Kidney (tissue), 14 donors: ENCODE measurements around the gene SERPINB11. TPM values are rescaled to one million over a fixed set of nuclear protein-coding genes. Genes with fewer than 3 reads are reported as not detected.
A peak's percentile ranks its signal among the peaks of the same experiment; 100 is the strongest.

ENCODE experiments used
- DNase-seq, 5 donors: peaks; one replicate each; pipeline ENCODE4 v3.0.0-alpha.2; 2013 to 2020
- FAIRE-seq: peaks from 2 replicates; lab custom pipeline; 2012; peaks lifted over from hg19 to GRCh38; lab: Jason Lieb, UNC
- H3K27ac ChIP-seq, 2 donors: one replicate each; pipeline ENCODE4 v1.7.0; 2013; ENCODE audit warnings: low read depth in 2 of 2, low read length in 2 of 2, inconsistent platforms in 1 of 2
- H3K27me3 ChIP-seq: one replicate; pipeline ENCODE4 v1.7.1; 2013; ENCODE audit warnings: low read length, inconsistent platforms; ENCODE audit not compliant: control insufficient read depth, insufficient read depth
- H3K36me3 ChIP-seq, 3 donors: one replicate each; pipeline versions ENCODE4 v1.7.0 to v1.7.1; 2013; ENCODE audit warnings: low read length in 3 of 3, control low read depth in 1 of 3, inconsistent platforms in 1 of 3; ENCODE audit not compliant: insufficient read depth in 3 of 3, control insufficient read depth in 2 of 3
- H3K4me1 ChIP-seq, 3 donors: one replicate each; pipeline versions ENCODE4 v1.7.0 to v1.7.1; 2013; ENCODE audit warnings: low read length in 3 of 3, inconsistent platforms in 1 of 3, low read depth in 1 of 3; ENCODE audit not compliant: control insufficient read depth in 2 of 3, insufficient read depth in 2 of 3
- H3K4me3 ChIP-seq, 3 donors: one replicate each; pipeline versions ENCODE4 v1.7.0 to v1.8.1; 2013; ENCODE audit warnings: low read length in 3 of 3, control low read depth in 1 of 3, inconsistent platforms in 1 of 3
- H3K9ac ChIP-seq, 3 donors: one replicate each; pipeline versions ENCODE4 v1.7.0 to v1.7.1; 2013; ENCODE audit warnings: low read length in 3 of 3, control low read depth in 1 of 3, inconsistent platforms in 1 of 3
- H3K9me3 ChIP-seq, 3 donors: one replicate each; pipeline versions ENCODE4 v1.7.0 to v1.7.1; 2013; ENCODE audit warnings: low read length in 3 of 3, control low read depth in 1 of 3, inconsistent platforms in 1 of 3; ENCODE audit not compliant: control insufficient read depth in 2 of 3, insufficient read depth in 1 of 3
- CTCF ChIP-seq: IDR thresholded peaks from 3 replicates; pipeline ENCODE4 v1.5.1; 2012; ENCODE audit warnings: mild to moderate bottlenecking, moderate library complexity, borderline replicate concordance; ENCODE audit not compliant: insufficient read depth; ENCODE audit errors: extremely low read depth
- intact Hi-C: fragments of 100-400 bp; cut with DNase I; formaldehyde crosslinking; loops from one replicate; pipeline ENCODE4 v1.11.1; 2022
- polyA plus RNA-seq: library from polyadenylated mRNA; stranded (reverse); fragments of 350-450 nt; fragmentation: Illumina TruSeq; extraction: RNeasy Lipid Tissue Mini Kit (QIAGEN cat#74804); gene quantifications from one replicate; pipeline ENCODE4 v1.2.3, GENCODE V29; 2014; ENCODE audit warnings: low read depth, low replicate concordance; ENCODE audit not compliant: insufficient read depth
- total RNA-seq: library from RNA; stranded (reverse); fragmentation: NEBNext Ultra II Directional; extraction: Animal tissue kit (Norgen Biotek cat#: 25700); gene quantifications from one replicate; pipeline ENCODE4 v1.2.1, GENCODE V29; 2021
- donor health status: control.
- donor health status: control.
- donor health status: control.
- donor health status: control.
- donor health status: control.
- donor health status: DM: yes; HTN: yes; CAD: no.
- donor health status: Normal renal cell carcinoma (clear cell type).

SERPINB11 gene
- total and polyA plus RNA-seq, 2 donors from 2014 or later: not detected

GRCh38 chr18:63681449-63682340, 21.1 kb upstream of the SERPINB11 start:
- Histone ChIP-seq H3K27ac (peak overlapping the region in 1 of 2 donors; percentile 14), H3K4me3 (no peak overlapping the region), H3K4me1 (peaks cover 0 to 7% (median 4%) of the 10 kb centered on the region in 3 donors), H3K9ac (no peak overlapping the region), H3K27me3 (no peaks in the 10 kb centered on the region), H3K9me3 (no peaks in the 10 kb centered on the region), H3K36me3 (no peaks in the 10 kb centered on the region)
- DNase-seq: peak in 3 of 5 donors; percentile 27 to 86 (median 80)
- TF ChIP-seq CTCF: no peak
- intact Hi-C loops: no loop called here
- no peak for FAIRE-seq

DNA sequence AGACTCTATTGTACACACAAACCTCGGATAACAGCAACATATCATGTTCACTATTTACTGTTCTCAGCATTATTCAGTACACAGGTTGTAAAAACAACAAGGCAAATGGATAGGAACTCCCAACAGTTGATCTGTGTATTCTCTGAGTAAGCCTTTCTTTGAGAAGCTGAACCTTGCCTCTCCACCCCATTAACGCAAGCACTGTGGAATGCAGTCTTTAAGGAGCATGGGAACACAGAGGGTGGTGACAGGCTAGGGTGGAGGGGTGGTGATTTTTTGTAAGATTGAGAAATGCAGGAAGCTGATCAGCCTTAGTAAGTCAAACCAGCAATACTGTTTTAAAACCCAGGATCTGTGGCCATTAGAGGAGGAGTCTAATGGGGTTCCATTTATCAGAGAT, 19.6 kb upstream of the SERPINB11 start:
- TF ChIP-seq CTCF: no peak
- no peak overlapping the region for H3K9ac ChIP-seq
- DNase-seq: peak in 3 of 5 donors; percentile 25 to 64 (median 47)

DNA sequence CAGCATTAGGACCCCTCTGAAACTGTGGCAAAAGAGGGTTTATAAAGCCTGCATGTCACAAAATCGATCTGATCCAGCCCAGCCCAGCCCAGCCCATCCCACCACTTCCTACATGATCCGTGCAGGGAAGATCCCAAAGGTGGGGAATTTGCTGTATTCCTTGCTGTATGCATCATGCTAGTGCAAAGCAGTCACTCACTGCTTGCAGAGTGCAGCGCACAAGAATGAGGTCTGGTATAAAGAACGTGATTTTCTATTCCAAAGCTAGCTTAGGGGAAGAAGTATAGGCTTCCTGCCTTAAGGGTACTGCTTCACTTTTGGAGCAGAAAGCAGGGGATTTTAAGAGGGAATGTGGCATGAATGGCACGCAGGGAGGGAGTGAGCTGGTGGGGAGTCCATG, 18.9 kb upstream of the SERPINB11 start:
- no peaks in the 10 kb centered on the region for H3K27me3 ChIP-seq
- no peak for DNase-seq
- no peak overlapping the region for H3K4me3 ChIP-seq
- H3K27ac ChIP-seq: no peak overlapping the region
- FAIRE-seq: no peak
- no peak overlapping the region for H3K9ac ChIP-seq
- no peaks in the 10 kb centered on the region for H3K9me3 ChIP-seq
- no peaks in the 10 kb centered on the region for H3K36me3 ChIP-seq
- intact Hi-C loops: no loop called here
- no peak for TF ChIP-seq CTCF
- peaks cover 0 to 7% (median 4%) of the 10 kb centered on the region in 3 donors for H3K4me1 ChIP-seq

More for the DNA sequence above, 19.6 kb upstream of the SERPINB11 start:
- FAIRE-seq: no peak
- peaks cover 0 to 7% (median 4%) of the 10 kb centered on the region in 3 donors for H3K4me1 ChIP-seq
- intact Hi-C loops: no loop called here
- no peak overlapping the region for H3K4me3 ChIP-seq
- H3K9me3 ChIP-seq: no peaks in the 10 kb centered on the region
- no peaks in the 10 kb centered on the region for H3K27me3 ChIP-seq
- H3K36me3 ChIP-seq: no peaks in the 10 kb centered on the region
- no peak overlapping the region for H3K27ac ChIP-seq
